HG03159 (cell line): ENCODE results near the gene DNAJC17.

Experiments
- ATAC-seq: cut with Tn5 transposase; IDR thresholded peaks from one replicate; pipeline ENCODE4 v1.9.1; 2021; ENCODE audit warnings: mild to moderate bottlenecking, moderate library complexity; ENCODE audit not compliant: unreplicated experiment

DNAJC17 gene

GRCh38 chr15:40831861-40832260 lies 24.6 kb upstream of the DNAJC17 start:
- no peak for ATAC-seq

DNA sequence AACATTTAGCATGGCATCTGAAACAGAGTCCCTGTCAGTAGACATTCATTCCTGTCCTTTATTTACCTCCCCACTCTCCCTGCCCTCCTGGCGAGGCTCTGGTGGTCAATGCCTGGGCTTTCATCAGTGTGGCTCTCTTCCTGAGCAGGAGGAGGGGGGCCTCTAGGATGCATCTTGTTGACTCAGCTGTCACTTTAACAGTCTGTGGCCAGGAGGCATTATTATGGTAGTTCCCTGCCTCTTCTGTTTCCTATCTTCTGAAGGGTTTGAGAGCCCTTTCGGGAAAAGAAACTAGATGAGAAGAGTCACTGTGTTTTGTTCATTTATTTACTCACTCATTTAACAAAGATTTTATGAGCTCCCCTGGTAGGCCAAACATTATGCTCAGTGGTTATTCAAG lies 23.6 kb upstream of the DNAJC17 start:
- no peak for ATAC-seq

DNA sequence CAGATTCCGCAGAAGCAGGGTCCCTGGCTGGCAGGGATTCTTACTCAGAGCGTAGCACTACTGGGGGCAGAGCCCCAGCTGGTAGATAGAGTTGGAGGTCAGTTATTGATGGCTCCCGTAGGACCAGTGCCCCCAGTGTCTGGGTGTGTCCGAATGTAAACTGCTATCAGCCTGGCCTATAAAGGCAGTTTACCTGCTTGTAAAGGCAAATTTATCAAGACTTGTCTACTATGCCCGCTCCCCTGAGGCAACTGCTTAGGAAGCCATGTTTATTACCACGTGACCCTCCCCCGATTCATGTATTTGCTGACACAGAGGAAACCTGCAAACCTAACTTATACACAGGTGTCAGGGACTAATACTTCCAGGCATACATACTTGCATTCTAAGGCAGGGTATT lies 21.8 kb upstream of the DNAJC17 start:
- no peak for ATAC-seq

DNA sequence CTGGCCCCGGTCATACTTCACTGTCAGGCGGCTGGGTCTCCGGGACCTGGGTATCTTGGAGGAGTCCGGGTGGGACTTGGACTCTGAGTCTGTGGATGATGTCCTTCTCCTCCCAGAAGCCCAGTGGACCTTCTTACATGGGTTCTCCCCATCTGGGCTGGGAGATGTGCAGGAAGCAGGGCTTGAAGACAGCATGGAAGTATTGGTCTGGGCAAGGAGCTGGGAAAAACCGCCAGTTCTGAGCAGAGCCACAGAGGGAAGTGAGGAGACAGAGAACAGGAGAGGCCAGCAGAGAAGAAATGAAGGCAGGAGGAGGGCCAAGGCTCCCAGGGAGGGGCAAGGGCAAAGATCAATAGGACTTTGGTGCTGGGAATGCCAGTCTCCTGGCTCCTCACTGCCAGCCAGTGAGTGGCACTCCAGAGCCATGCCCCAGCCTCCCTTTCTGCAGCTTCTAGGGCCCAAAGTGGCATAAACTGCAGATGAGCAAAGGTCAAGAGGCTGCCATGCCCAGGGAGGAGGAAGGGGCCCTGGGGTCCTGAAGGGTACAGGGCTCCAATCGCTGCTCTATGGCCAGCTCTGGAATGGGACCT lies 21.3 kb upstream of the DNAJC17 start, which contains the start of gene PPP1R14D:
TSS of gene PPP1R14D (minus strand) at position 262 of the 590 bp plus-strand sequence. CDS start at position 195, 67 bp downstream.
- no peak for ATAC-seq

DNA sequence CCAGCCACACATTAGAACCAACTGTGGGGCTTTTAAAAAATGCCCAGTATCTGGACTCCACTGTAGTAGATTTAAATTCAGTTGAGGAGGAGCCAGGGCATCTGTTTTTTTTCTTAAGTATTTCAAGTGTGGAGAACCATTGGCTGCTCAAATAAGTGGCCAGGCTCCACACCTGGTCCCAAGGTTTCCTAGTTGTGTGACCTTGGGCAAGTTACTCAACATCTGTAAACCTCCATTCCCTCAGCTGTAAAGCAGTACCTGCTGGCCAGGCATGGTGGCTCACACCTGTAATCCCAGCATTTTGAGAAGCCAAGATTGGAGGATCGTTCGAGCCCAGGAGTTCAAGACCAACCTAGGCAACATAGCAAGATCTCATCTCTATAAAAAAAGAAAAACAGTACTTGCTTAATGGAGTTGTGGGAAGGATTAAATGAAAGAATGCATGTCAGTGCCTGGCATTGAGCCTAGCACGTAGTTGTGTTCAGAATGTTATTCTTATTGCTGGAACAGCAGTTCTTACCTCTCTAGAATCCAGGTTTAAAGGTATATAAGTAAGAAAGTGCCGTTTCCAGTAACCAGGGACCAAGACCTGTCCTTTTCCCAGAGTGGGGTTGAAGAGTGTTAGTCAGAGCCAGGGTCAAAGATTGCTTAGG lies 19.3 kb upstream of the DNAJC17 start:
- ATAC-seq = no peak

DNA sequence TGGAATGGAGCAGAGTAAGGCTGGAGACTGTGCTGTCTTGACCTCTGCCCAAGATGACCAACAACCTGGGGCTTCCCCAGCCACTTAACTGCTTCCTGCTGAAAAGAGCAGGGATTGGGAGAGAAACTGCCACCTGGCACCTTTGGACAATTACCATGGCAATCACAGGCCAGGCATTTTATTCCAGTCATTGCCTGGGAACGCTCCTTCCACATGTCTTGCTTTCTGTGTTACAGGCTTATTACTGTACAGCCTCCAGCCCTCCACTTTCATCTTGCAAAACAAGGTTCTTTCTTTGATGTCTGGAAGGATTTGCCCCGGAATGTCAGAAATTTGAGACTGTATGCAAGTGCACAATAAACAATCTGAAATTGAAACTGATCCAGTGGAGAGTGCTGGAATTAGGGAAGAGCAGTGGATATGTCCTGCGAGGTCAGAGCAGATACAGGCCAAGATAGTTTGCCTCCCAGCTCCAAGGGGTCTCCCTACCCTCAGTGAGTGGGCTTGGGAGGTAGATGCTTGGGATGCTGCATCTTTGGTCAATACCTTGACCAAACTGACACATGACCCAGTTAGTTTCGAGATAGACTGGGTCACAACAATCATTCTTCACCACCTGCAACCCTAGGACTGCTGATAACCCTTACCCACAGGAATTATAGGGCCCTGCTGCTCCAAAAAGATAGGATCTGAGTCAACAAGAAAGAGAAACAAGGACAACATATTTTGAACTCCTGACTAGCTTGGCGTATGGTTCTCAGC lies 18.6 kb upstream of the DNAJC17 start:
- no peak for ATAC-seq

DNA sequence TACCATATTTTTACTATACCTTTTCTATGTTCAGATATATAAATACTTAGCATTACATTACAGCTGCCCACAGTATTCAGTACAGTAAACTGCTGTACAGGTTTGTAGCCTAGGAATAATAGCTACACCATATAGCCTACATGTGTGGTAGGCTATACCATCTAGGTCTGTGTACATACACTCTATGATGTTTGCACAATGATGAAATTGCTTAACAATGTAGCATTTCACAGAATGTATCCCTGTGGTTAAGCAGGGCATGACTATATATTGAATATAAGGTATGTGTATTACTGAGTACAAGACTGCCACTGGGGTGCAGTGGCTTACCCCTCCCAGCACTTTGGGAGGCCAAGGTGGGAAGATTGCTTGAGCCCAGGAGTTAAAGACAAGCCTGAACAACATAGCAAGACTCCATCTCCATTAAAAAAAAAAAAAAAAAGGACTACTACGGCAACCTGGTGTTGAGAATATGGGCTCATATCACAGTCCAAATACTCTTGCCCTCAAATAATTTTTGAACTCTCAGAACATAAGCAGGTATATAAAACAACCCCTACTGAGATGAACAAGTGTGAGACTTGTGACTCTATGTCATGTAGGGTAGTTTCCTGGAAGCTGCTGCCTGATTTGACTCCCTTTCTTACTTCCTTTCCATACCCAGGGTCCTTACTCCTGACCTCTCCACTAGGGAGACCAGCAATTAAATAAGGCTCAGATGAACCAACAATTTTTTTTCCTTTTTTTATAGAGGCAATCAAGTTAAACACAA lies 16.5 kb upstream of the DNAJC17 start:
- ATAC-seq = no peak

DNA sequence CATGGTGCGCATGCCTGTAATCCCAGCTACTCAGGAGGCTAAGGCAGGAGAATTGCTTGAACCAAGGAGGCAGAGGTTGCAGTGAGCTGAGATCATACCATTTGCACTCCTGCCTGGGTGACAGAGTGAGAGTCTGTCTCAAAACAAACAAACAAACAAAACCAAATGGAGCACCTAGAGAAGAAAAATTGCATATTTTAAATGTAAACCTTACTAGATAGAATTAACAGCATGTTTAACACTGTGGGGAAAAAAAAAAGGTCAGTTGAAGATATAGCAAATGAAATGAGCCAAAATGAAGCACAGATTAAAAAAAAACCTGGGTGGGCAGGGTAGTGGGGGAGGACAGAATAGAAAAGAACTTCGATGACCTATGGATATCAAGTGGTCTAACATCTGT lies 13.9 kb upstream of the DNAJC17 start:
- ATAC-seq = no peak

- no peak for ATAC-seq
Measured at GRCh38 chr15:40819048-40819447, 11.8 kb upstream of the DNAJC17 start.

GRCh38 chr15:40815042-40815698 lies 7.9 kb upstream of the DNAJC17 start:
- no peak for ATAC-seq

DNA sequence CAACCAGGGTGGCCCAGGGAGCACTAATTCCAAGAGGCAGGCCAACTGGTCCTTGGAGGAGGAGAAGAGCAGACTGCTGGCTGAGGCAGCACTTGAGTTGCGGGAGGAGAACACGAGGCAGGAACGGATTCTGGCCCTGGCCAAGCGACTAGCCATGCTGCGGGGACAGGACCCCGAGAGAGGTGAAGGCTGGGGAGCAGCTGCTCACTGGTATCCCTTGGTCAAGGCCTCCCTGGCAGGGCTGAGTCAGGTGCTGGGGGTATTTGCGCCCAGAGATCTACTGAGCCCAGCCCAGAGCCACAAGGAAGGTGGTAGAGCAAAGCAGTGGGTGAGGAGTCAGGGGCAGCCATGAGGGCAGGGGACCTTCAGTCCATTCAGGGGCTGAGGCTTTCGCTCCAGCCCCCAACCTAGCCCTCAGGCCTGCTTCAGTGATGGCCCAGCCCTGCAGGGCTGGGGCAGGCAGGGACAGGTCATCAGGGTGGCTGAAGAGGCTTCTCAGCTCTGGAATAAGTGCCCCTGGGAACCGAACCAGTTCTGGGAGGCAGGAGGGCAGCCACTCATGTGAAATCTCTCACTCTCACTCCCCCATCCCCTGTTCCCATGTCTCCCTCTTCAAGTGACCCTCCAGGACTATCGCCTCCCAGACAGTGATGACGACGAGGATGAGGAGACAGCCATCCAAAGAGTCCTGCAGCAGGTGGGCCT lies 5.6 kb upstream of the DNAJC17 start:
- no peak for ATAC-seq

DNA sequence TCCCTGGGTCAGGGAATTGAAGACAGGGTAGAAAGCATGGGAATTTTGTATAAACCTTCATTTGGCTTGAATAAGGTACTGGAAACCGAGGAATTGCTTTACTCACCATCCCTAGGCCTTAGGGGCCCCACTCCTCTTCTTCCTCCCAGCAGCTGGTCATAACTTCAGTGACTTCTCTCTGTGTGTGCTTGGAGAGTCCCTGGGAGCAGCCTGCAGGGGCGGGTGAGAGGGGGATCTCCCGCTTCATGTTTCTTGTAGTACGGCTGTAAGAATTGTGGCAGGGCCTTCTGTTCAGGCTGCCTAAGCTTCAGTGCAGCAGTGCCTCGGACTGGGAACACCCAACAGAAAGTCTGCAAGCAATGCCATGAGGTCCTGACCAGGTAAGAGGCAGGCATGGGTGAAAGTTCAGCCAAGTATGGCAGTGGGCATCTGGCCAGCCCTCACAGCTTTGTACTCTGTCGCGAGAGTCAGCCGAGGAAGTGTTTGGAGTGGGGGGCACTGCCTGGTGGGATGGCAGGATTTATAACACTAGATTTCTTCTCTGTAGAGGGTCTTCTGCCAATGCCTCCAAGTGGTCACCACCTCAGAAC lies 1.7 kb upstream of the DNAJC17 start:
- ATAC-seq = no peak

DNA sequence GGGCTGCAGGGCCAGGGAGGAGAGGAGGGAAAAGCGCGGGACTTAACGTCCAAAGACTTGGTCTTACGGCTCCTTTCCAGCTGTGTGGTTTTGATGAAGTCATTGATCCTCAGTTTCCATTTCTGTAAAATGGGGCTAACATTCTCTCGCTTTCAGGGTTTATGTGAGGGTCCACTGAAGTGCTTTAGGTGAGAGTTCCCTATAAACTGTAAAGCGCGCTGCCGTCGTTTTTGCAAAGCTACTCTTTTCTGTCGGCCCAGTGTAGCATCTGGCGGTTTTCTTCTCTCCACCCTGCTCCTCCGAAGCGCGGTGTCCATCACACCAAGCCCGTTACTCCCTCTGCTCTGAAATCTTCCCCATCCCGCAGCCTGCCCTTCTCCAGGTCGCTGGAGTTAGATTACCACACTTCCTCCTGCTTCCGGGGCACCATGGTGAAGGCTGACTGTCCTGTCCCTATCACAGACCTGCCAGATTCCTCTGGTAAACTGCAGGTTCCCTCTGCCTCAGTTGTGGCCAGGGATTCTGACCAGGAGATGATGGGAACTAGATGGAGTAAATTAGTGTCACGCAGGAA lies 702 bp upstream of the DNAJC17 start:
- ATAC-seq = no peak

DNA sequence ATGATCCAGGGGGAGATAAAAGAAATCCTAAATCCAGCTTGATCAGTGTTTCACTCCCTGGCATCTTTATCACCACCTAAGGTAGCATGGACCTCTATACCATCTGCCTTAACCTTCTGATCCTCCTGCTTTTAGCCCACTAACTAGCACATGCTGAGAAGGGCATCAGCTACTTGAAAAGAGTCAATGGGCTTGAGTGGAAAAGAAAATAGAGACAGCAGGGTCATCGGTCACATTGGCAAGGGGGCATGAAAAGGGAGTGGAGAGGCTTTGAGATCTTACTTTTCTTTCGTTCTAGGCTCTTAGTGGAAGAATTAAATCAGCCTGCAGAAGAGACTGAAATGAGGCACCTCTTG lies 623 bp downstream of the DNAJC17 start:
- no peak for ATAC-seq

DNA sequence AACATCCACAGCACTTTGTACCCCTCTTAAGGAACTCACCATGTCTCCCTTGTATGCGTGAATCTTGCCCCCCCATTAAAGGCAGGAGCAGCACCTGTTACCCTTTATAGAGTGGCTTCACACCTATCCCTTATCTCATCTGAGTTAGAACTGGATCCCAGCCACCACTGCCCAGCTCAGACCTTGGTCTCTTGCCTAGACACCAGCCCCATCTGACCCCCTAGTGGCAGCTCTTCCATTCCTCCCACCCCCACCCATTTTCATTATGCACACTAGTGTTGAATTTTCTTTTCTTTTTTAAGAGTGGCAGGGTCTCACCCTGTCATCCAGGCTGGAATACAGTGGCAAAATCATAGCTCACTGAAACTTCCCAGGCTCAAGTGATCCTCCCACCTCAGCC lies 3.6 kb downstream of the DNAJC17 start:
- no peak for ATAC-seq

GRCh38 chr15:40803076-40803475 lies 4.2 kb downstream of the DNAJC17 start:
- ATAC-seq = no peak

DNA sequence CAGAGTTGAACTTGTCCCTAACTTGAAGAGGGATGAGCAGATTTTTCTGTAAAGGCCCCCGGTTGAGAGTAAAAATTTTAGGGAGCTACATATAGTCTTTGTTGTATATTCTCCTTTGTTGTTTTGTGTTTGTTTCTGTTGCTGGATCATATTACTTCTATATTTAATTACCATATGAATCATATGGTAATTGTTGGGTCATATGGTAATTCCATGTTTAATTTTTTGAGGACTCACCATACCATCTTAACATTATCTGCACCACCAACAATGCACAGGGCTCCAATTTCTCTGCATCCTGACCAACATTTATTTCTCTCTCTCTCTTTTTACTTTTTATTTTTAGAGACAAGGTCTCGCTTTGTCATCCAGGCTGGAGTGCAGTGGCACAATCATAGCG lies 7.8 kb downstream of the DNAJC17 start:
- ATAC-seq = no peak

GRCh38 chr15:40796512-40796911 lies 10.8 kb downstream of the DNAJC17 start:
- no peak for ATAC-seq

DNA sequence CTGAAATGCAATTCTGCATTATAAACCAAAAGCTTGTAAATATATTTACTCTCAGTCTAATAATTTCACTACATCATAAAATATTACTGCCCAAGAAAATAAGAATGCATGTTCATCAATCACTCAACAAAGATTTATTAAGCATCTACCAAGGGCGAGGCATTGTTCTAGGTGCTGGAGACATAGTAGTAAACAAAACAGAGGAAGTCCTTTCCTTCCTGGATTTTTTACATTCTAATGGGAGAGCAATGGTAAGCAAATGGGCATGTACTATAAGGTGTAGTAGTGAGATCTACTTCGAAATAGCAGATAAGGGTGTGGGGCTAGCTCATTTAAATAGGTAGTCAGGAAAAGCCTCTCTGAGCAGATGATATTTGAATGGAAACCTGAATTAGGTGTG lies 11.2 kb downstream of the DNAJC17 start:
- ATAC-seq = no peak
